ENCODE data around the gene CRELD2. TPM values are rescaled to one million over a fixed set of nuclear protein-coding genes. Genes with fewer than 3 reads are reported as not detected.

The CRELD2 gene
- total and polyA plus RNA-seq, 2 donors from 2014 or later, result 37.3 to 54.0 TPM

GRCh38 chr22:49968313-49968830 is 49.9 kb downstream of the CRELD2 start:
- H3K4me3 ChIP-seq (ENCODE audit: low read length in 3 of 3), result peak overlapping the region in 1 of 3 donors; percentile 14
- TF ChIP-seq, protein P1, sequence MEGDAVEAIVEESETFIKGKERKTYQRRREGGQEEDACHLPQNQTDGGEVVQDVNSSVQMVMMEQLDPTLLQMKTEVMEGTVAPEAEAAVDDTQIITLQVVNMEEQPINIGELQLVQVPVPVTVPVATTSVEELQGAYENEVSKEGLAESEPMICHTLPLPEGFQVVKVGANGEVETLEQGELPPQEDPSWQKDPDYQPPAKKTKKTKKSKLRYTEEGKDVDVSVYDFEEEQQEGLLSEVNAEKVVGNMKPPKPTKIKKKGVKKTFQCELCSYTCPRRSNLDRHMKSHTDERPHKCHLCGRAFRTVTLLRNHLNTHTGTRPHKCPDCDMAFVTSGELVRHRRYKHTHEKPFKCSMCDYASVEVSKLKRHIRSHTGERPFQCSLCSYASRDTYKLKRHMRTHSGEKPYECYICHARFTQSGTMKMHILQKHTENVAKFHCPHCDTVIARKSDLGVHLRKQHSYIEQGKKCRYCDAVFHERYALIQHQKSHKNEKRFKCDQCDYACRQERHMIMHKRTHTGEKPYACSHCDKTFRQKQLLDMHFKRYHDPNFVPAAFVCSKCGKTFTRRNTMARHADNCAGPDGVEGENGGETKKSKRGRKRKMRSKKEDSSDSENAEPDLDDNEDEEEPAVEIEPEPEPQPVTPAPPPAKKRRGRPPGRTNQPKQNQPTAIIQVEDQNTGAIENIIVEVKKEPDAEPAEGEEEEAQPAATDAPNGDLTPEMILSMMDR (IDR thresholded peaks at IDR 0.05; ENCODE audit: borderline replicate concordance, extremely low read depth, insufficient read depth), result no peak
- peak overlapping the region in 1 of 3 donors; percentile 70 for H3K9ac ChIP-seq (ENCODE audit: low read length in 3 of 3)
- intact Hi-C loops (cut with DNase I), result no loop called here
- DNase-seq (peak in 3 of 5 donors; percentile 8 to 80 (median 53)), FAIRE-seq (no peak)
- peaks cover 5% of the 10 kb centered on the region for H3K27me3 ChIP-seq (ENCODE audit: control insufficient read depth, insufficient read depth, low read length)
- peaks cover 2 to 64% (median 54%) of the 10 kb centered on the region in 3 donors for H3K4me1 ChIP-seq (ENCODE audit: control insufficient read depth in 2 of 3, insufficient read depth in 2 of 3, low read depth in 1 of 3, low read length in 3 of 3)
- H3K27ac ChIP-seq (ENCODE audit: low read depth in 2 of 2, low read length in 2 of 2), result peak overlapping the region; percentile 97
- H3K9me3 ChIP-seq (ENCODE audit: control insufficient read depth in 2 of 3, insufficient read depth in 1 of 3, low read length in 3 of 3), result no peaks in the 10 kb centered on the region
- peaks cover 0 to 10% (median 3%) of the 10 kb centered on the region in 3 donors for H3K36me3 ChIP-seq (ENCODE audit: control insufficient read depth in 2 of 3, insufficient read depth in 3 of 3, low read length in 3 of 3)

DNA sequence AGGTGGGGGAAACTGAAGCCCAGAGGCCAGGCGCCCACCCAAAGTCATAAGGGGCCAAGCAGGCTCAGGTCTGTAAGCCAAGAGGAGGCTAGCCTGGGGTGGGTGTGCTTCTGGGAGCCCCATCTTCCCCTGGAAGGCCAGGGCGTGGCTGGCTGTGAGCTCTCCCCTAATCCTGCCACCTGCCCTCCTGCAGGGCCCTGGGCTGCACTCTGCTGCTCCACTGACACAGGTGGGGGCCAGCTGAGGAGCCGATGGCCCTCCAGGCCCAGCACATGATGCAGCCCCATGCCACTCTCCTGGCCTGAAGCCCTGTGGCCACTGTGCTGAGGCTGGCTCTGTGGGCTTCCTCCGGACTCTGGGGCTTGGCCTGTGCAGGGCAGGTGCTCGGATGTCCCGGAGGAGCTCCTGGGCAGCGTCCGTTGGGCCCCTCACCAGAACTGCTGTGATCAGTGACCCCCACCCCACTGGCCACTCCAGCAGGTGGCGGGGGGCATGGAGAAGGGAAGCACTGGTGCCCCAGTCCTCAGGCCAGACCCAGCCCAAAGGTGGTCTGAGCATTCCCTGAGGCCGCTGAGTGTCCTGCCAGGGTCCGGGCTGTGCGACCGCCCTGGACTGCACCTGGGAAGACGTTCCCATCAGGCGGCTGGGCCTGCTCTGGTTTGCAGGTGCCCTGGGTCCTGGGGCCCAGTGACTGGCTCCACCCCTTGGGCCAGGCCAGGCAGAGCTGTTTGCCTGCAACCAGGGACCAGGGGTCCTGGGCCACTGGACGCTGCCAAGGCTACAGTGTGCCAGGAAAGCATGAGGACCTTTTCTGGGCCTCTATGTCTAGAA is 50.6 kb downstream of the CRELD2 start:
- DNase-seq (peak in 2 of 5 donors; percentile 51 to 82), FAIRE-seq (no peak)
- Histone ChIP-seq H3K9ac (ENCODE audit: low read length in 3 of 3) (no peak overlapping the region), H3K9me3 (ENCODE audit: control insufficient read depth in 2 of 3, insufficient read depth in 1 of 3, low read length in 3 of 3) (no peaks in the 10 kb centered on the region), H3K27me3 (ENCODE audit: control insufficient read depth, insufficient read depth, low read length) (peaks cover 5% of the 10 kb centered on the region), H3K36me3 (ENCODE audit: control insufficient read depth in 2 of 3, insufficient read depth in 3 of 3, low read length in 3 of 3) (peaks cover 0 to 4% (median 0%) of the 10 kb centered on the region in 3 donors), H3K4me3 (ENCODE audit: low read length in 3 of 3) (peak overlapping the region in 1 of 3 donors; percentile 14), H3K27ac (ENCODE audit: low read depth in 2 of 2, low read length in 2 of 2) (peak overlapping the region; percentile 97), H3K4me1 (ENCODE audit: control insufficient read depth in 2 of 3, insufficient read depth in 2 of 3, low read depth in 1 of 3, low read length in 3 of 3) (peaks cover 2 to 65% (median 47%) of the 10 kb centered on the region in 3 donors)
- TF ChIP-seq, protein P1 (IDR thresholded peaks at IDR 0.05; ENCODE audit: borderline replicate concordance, extremely low read depth, insufficient read depth), result no peak
- intact Hi-C loops (cut with DNase I), result no loop called here

DNA sequence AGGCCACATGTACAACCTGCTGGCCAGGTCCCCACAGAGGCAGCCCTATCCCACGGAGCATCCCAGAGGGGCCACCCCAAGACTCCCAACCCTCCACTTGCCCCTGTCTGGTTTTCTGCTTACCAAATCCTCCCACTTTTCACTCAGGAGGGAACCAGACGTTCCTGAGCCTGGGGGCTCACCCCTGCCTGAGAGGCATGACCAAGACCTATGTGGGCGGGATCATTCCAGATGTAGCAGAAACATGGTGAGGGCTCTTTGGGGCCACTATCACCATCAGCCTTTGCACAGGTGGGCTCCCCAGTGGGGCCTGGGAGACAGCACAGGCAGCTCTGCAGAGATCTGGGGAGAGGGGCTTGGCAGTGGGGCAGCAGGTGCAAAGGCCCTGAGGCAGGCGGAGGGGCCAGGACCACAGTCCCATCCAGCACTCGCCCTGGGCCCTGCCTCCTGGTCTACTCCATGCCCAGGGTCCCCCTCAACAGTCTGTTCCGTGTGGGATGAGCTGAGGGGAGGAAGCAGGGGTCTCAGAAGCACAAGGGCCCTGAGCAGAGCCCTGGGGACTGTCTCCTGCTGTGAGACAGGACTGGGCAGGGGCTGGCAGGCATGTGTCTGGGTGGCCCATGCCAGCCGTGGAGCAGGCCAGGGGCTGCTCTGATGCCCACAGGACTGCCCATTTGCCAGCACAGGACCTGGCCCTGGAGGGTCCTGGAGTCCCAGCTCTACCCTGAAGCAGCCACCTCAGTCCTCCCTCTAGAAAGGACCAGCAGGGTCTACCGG is 51.5 kb downstream of the CRELD2 start:
- H3K27me3 ChIP-seq (ENCODE audit: control insufficient read depth, insufficient read depth, low read length), result peaks cover 5% of the 10 kb centered on the region
- H3K27ac ChIP-seq (ENCODE audit: low read depth in 2 of 2, low read length in 2 of 2), result peak overlapping the region; percentile 93 to 97
- intact Hi-C loops (cut with DNase I), result no loop called here
- no peak overlapping the region for H3K4me3 ChIP-seq (ENCODE audit: low read length in 3 of 3)
- H3K9ac ChIP-seq (ENCODE audit: low read length in 3 of 3), result peak overlapping the region in 2 of 3 donors; percentile 9 to 77
- FAIRE-seq (no peak), DNase-seq (peak in 3 of 5 donors; percentile 8 to 85 (median 53))
- H3K36me3 ChIP-seq (ENCODE audit: control insufficient read depth in 2 of 3, insufficient read depth in 3 of 3, low read length in 3 of 3), result no peaks in the 10 kb centered on the region
- no peaks in the 10 kb centered on the region for H3K9me3 ChIP-seq (ENCODE audit: control insufficient read depth in 2 of 3, insufficient read depth in 1 of 3, low read length in 3 of 3)
- H3K4me1 ChIP-seq (ENCODE audit: control insufficient read depth in 2 of 3, insufficient read depth in 2 of 3, low read depth in 1 of 3, low read length in 3 of 3), result peaks cover 2 to 57% (median 41%) of the 10 kb centered on the region in 3 donors
- TF ChIP-seq, protein P1 (IDR thresholded peaks at IDR 0.05; ENCODE audit: borderline replicate concordance, extremely low read depth, insufficient read depth), result no peak

Measured in kidney (tissue), 14 donors.